ENCODE measurements around the gene PHC3. TPM values are rescaled to one million over a fixed set of nuclear protein-coding genes. Genes with fewer than 3 reads are reported as not detected.

Gene PHC3
- polyA plus RNA-seq, 1 donor (not counting 4 experiments of a cell fraction or from before 2014, with no cell fraction given), result 32.2 TPM

DNA sequence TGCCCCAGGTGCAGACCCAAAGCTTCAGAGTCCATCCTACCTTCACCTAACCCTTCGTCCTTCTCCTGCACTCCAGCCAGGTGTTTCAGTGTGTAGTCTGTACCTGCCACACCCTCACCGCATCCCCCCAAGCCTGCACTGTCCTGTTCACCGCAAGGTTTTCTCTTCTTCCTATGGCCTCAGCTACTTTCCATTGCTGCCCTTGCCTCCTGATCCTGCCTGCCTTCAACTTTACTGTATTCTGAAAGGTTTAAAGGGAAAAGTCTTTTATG, 134.5 kb downstream of the PHC3 start:
- Histone ChIP-seq H3K4me1 (ENCODE audit: control insufficient read depth, extremely low read depth, insufficient read depth, low read length) (no peaks in the 10 kb centered on the region), H3K4me2 (ENCODE audit: control insufficient read depth, extremely low read depth, insufficient read depth, low read depth, low read length) (no peak overlapping the region), H3K36me3 (ENCODE audit: control insufficient read depth in 2 of 2, extremely low read depth in 1 of 2, insufficient read depth in 2 of 2, low read length in 2 of 2) (no peaks in the 10 kb centered on the region), H4K20me1 (ENCODE audit: control insufficient read depth, extremely low read depth, insufficient read depth, low read length) (no peaks in the 10 kb centered on the region), H2AFZ (ENCODE audit: control insufficient read depth, low read length) (no peak overlapping the region), H3K27ac (ENCODE audit: control insufficient read depth, insufficient read depth, low read length) (no peak overlapping the region), H3K27me3 (ENCODE audit: control insufficient read depth, extremely low read depth, insufficient read depth, low read length) (no peaks in the 10 kb centered on the region), H3K9ac (ENCODE audit: control insufficient read depth, extremely low read depth, insufficient read depth, low read length) (no peak overlapping the region), H3K4me3 (ENCODE audit: control insufficient read depth in 2 of 3, extremely low read depth in 1 of 3, insufficient read depth in 2 of 3, low read depth in 1 of 3, low read length in 3 of 3) (no peak overlapping the region), H3K9me3 (ENCODE audit: control insufficient read depth, low read depth, low read length) (no peaks in the 10 kb centered on the region), H3K79me2 (ENCODE audit: control insufficient read depth, insufficient read depth, low read length) (no peaks in the 10 kb centered on the region), H3K9me1 (ENCODE audit: control insufficient read depth, extremely low read depth, insufficient read depth, low read length) (no peaks in the 10 kb centered on the region)
- TF ChIP-seq, protein P1, sequence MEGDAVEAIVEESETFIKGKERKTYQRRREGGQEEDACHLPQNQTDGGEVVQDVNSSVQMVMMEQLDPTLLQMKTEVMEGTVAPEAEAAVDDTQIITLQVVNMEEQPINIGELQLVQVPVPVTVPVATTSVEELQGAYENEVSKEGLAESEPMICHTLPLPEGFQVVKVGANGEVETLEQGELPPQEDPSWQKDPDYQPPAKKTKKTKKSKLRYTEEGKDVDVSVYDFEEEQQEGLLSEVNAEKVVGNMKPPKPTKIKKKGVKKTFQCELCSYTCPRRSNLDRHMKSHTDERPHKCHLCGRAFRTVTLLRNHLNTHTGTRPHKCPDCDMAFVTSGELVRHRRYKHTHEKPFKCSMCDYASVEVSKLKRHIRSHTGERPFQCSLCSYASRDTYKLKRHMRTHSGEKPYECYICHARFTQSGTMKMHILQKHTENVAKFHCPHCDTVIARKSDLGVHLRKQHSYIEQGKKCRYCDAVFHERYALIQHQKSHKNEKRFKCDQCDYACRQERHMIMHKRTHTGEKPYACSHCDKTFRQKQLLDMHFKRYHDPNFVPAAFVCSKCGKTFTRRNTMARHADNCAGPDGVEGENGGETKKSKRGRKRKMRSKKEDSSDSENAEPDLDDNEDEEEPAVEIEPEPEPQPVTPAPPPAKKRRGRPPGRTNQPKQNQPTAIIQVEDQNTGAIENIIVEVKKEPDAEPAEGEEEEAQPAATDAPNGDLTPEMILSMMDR (optimal IDR thresholded peaks at IDR 0.05 in 1 of 3, IDR thresholded peaks at IDR 0.05 in 1 of 3, conservative IDR thresholded peaks at IDR 0.05 in 1 of 3; ENCODE audit: extremely low read depth in 1 of 3, insufficient read depth in 2 of 3, low read length in 3 of 3), result no peak
- no peak for TF ChIP-seq EZH2 (IDR thresholded peaks at IDR 0.05; ENCODE audit: low read length)
- dilution Hi-C loops (cut with MboI; ENCODE audit: extremely low pct_ligation_motif_present, low sequenced_read_pairs), result no loop called here
- DNase-seq (ENCODE audit: low read depth, low spot score) (no peak), FAIRE-seq (no peak)

DNA sequence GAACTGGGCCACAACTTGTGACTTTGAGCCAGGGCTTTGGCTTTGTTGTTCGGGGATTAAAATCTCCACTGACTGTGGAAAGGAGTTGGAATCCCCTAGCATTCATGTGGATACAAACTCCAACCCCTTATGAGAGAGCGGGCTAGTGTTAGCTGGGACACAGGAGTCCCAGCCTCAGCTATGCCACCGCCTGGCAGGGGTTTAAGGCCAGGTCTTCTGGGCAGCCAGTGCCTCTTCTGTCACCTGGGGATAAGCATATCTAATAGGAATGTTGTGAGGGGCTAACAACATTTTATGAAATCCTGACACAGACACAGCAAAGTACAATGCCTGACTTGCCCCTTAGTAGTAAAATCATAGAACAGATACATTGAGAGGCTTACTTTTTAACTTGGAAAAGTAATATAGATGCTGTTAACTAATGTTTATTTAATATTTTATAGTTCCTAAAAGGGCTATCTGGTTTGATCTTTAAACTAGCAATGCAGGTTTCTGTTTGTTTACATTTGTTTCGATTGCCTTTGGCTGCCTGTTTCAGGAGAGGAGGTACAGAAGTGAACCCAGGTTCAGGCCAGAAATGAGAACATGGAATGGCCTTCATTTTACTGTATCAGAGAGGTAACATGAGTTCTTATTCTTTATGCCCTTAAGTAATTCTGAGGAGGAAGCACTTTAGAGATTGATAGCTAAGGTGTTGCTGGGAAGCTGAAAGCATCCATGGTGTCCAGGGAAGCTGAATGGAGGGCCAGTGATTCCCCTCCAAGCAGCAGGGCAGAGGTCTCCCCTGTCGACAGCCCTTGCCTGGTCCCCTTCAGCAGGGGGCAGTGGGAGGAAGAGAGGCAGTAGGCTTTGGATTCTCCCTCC, 135.0 kb downstream of the PHC3 start:
- H3K27ac ChIP-seq (ENCODE audit: control insufficient read depth, insufficient read depth, low read length), result no peak overlapping the region
- dilution Hi-C loops (cut with MboI; ENCODE audit: extremely low pct_ligation_motif_present, low sequenced_read_pairs), result no loop called here

More for the DNA sequence above, 135.0 kb downstream of the PHC3 start:
- no peaks in the 10 kb centered on the region for H3K4me1 ChIP-seq (ENCODE audit: control insufficient read depth, extremely low read depth, insufficient read depth, low read length)
- H3K4me3 ChIP-seq (ENCODE audit: control insufficient read depth in 2 of 3, extremely low read depth in 1 of 3, insufficient read depth in 2 of 3, low read depth in 1 of 3, low read length in 3 of 3), result no peak overlapping the region
- H3K36me3 ChIP-seq (ENCODE audit: control insufficient read depth in 2 of 2, extremely low read depth in 1 of 2, insufficient read depth in 2 of 2, low read length in 2 of 2), result no peaks in the 10 kb centered on the region
- DNase-seq (ENCODE audit: low read depth, low spot score), result no peak
- no peaks in the 10 kb centered on the region for H3K9me1 ChIP-seq (ENCODE audit: control insufficient read depth, extremely low read depth, insufficient read depth, low read length)
- H3K9ac ChIP-seq (ENCODE audit: control insufficient read depth, extremely low read depth, insufficient read depth, low read length), result no peak overlapping the region
- FAIRE-seq, result no peak
- H3K9me3 ChIP-seq (ENCODE audit: control insufficient read depth, low read depth, low read length), result no peaks in the 10 kb centered on the region
- peaks cover under 1% of the 10 kb centered on the region for H3K27me3 ChIP-seq (ENCODE audit: control insufficient read depth, extremely low read depth, insufficient read depth, low read length)
- H3K79me2 ChIP-seq (ENCODE audit: control insufficient read depth, insufficient read depth, low read length), result no peaks in the 10 kb centered on the region
- H3K4me2 ChIP-seq (ENCODE audit: control insufficient read depth, extremely low read depth, insufficient read depth, low read depth, low read length), result no peak overlapping the region
- no peak overlapping the region for H2AFZ ChIP-seq (ENCODE audit: control insufficient read depth, low read length)
- H4K20me1 ChIP-seq (ENCODE audit: control insufficient read depth, extremely low read depth, insufficient read depth, low read length), result no peaks in the 10 kb centered on the region
- no peak for TF ChIP-seq EZH2 (IDR thresholded peaks at IDR 0.05; ENCODE audit: low read length)
- TF ChIP-seq, protein P1 (optimal IDR thresholded peaks at IDR 0.05 in 1 of 3, IDR thresholded peaks at IDR 0.05 in 1 of 3, conservative IDR thresholded peaks at IDR 0.05 in 1 of 3; ENCODE audit: extremely low read depth in 1 of 3, insufficient read depth in 2 of 3, low read length in 3 of 3), result no peak

Data from keratinocyte (primary cell).